ENCODE data around the gene MIB2.
"Not testable (repeated sequence)": the region's sequence is repeated elsewhere in the genome, so short reads cannot be mapped to it uniquely, and the experiment has no call there.

- TF ChIP-seq YY1 (IDR thresholded peaks at IDR 0.05; ENCODE audit: insufficient read depth, insufficient read length); ZNF274 (IDR thresholded peaks at IDR 0.05; ENCODE audit: low read depth, low read length); SUZ12 (IDR thresholded peaks at IDR 0.05; ENCODE audit: extremely low read depth, insufficient read depth, insufficient read length): not testable (repeated sequence)
Measured at GRCh38 chr1:1662392-1662791, 47.1 kb downstream of the MIB2 start.

All from NT2/D1 (cell line).